ENCODE data around the gene PODN. TPM values are rescaled to one million over a fixed set of nuclear protein-coding genes. Genes with fewer than 3 reads are reported as not detected.

PODN gene
- total RNA-seq, 2 donors from 2014 or later: 155 to 285 TPM

- intact Hi-C loops (cut with DNase I): no loop called here
Measured at GRCh38 chr1:53083636-53084588, 21.9 kb downstream of the PODN start.

GRCh38 chr1:53084589-53084971, 22.6 kb downstream of the PODN start:
- intact Hi-C loops (cut with DNase I): no loop called here
- DNase-seq (ENCODE audit: low spot score): no peak

More at GRCh38 chr1:53083636-53084588, 21.9 kb downstream of the PODN start:
- no peak for DNase-seq (ENCODE audit: low spot score)

DNA sequence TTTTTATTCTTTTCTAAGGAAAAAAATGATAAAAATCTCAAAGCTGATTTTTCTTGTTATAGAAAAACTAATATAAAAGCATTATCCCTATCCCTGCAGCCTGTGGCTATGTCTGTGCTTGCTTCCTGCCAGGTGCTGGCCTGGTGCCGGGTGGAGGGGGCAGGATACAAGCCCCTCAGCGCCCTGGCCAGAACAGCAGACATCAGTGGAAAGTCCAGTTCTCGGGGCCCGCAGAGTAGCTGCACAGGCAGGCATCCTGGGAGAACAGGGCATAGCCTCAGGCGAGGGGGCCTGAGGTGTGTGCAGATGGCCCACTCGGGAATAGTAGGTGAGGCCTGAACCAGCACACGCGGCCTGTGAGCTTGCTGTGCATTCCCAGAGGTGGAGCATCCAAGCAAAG, 23.4 kb downstream of the PODN start:
- DNase-seq (ENCODE audit: low spot score): no peak
- intact Hi-C loops (cut with DNase I): no loop called here

DNA sequence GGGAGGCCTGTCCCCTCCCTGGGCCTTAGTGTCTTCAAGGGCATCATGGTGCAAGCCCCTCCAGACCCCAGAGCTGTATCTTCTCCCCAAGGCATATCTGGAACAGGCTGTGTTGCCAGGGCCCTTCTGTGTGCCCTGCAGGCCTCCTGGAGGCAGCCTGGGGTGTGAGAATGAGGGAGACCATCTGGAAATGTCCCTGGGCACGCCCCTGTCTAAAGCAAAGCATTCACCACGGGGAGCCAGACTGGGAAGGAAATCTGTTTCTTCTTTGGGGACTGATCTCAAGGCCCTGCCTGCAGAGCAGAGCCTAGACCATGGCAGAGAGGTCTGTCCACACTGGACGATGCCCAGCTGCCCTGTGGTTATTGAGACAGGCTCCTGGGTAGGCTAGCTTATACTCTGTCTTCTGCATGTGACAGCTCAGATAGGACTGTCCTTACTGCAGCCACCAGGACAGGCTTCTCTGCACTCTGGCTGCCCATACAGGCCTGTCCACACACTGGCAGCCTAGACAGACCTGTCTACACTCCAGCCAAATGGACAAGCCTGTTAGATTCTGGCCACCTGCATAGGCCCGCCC, 24.6 kb downstream of the PODN start:
- DNase-seq (ENCODE audit: low spot score): no peak
- intact Hi-C loops (cut with DNase I): no loop called here

DNA sequence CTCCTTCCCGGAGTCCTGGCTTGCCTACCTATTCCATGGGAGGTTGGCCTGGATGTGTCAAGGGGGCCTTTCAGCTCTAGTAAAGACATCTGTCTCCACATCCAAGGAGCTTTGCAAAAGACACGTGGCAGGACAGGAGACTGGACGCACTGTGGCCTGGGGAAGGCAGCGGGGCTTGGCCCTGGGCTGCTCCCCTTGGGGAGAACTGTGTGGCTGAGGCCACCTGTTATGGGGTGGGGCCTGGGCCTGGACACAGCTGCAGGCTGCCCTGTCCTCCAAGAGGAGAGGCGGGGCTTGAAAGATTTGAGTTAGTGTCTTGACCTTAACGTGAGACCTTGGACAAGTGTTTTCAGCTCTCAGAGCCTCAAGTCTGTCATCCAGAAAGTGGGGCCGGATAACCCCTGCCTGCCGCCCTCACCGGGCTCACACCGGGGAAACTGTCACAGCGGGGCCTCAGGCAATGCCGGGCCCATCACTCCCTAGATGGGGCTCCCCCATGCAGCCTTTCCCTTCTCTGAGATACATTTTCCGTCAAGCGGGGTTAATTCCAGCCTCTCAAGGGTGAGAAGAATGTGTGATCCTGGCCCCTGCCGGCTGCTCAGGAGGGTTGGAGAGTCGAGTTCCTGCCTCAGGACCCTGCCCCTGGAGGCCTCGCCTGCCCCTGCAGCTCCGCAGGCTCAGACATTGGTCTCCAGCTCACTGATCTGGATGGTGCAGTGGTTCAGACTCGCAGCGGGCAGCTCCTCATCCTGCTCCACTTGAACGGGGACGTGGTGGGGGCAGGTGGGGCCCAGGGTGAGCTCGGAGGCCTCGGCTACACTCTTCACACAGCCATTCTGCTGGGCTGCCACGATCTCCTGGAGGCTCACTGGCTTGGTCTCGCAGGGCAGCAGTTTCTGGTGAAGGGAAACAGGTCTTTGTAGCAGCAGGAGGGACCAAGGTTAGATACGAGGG, 25.6 kb downstream of the PODN start:
- intact Hi-C loops (cut with DNase I): no loop called here
- no peak for DNase-seq (ENCODE audit: low spot score)

GRCh38 chr1:53088616-53089300, 26.7 kb downstream of the PODN start:
- intact Hi-C loops (cut with DNase I): no loop called here
- DNase-seq (ENCODE audit: low spot score): no peak

DNA sequence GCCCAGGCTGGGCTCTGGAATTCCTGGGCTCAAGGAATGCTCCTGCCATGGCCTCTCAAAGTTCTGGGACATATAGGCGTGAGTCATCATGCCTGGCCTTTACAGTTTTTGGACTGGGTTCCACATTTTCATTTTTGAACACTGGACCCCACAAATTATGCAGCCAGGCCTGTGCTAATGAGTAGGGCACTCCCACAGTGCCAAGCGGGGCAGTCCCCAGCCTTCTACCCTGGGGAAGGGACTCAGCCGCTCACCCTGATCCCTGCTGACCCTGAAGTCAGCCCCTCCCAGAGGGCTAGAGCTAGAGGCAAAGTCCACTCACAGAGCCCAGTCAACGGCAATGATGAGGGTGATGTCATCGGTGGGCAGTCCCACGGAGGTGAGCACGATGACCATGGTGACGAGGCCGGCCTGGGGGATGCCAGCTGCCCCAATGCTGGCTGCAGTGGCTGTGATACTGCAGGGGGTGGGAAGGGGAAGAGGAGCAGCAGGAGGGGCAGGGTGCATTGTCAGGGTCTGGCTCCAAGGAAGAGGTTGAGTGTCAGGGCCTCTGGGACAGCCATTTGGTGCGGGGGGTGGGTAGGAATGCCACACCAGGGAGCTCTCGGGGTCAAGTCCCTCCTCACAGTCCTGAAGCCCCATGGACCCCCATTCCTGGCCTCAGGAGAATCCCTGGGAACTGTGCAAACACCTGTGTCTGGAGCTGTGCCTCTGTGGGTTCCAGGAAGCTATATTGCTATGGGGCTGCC, 27.6 kb downstream of the PODN start:
- intact Hi-C loops (cut with DNase I): no loop called here

GRCh38 chr1:53090227-53091147, 28.5 kb downstream of the PODN start:
- intact Hi-C loops (cut with DNase I): no loop called here
- no peak for DNase-seq (ENCODE audit: low spot score)

More for the DNA sequence above, 27.6 kb downstream of the PODN start:
- DNase-seq (ENCODE audit: low spot score): no peak

- no peak for DNase-seq (ENCODE audit: low spot score)
- intact Hi-C loops (cut with DNase I): no loop called here
Measured at GRCh38 chr1:53091841-53092645, 30.0 kb downstream of the PODN start.

DNA sequence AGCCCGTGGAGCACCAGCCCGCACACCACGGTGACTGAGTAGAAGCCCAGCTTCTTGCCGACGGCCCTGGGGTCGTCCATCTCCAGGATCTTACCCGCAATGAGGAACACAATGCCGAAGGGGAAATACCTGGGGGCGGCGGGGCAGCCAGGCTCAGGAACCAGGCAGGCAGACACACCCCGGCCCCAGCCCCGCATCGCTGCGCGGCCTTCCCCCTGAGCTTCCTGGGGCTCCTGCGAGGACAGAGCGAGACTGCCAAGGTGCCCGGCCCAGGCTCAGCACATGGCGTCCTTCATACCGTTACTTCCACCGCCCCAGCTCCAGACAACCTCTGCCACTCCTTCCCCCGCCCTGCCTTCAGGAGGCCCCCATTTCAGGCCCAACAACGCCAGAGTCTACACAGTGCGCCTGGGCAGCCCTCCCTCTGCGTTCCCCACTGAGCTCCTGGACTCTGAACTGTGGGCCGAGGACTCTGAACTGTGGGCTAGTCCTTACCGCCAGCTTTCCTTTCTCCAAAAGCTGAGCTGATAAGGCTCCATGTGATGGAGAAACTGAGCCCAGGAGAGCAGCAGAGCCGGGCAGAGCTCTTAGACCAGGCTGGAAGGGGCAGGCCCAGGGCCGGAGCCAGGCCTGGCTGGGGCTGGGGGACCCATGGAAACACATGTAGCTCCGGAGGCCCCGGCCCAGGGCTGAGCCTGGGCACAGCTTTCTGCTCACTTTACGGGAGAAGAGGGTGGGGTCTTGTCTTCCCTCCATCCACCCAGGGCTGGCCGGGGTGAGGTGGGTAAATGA, 30.8 kb downstream of the PODN start:
- intact Hi-C loops (cut with DNase I): no loop called here
- no peak for DNase-seq (ENCODE audit: low spot score)

DNA sequence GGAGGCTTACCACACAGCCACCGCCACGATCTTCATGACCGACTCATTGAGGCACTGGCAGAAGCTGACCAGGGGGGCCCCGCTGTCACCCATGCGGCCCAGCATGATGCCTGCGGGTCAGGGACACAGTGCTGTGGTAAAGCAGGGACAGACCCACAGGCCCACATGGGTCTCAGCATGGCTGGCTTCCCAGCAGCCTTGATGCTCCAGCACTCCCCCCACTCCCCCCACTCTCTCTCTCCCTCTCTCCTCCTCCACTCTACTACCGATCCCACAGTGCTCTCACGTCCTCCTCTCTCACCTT, 31.4 kb downstream of the PODN start:
- DNase-seq (ENCODE audit: low spot score): no peak
- intact Hi-C loops (cut with DNase I): no loop called here

DNA sequence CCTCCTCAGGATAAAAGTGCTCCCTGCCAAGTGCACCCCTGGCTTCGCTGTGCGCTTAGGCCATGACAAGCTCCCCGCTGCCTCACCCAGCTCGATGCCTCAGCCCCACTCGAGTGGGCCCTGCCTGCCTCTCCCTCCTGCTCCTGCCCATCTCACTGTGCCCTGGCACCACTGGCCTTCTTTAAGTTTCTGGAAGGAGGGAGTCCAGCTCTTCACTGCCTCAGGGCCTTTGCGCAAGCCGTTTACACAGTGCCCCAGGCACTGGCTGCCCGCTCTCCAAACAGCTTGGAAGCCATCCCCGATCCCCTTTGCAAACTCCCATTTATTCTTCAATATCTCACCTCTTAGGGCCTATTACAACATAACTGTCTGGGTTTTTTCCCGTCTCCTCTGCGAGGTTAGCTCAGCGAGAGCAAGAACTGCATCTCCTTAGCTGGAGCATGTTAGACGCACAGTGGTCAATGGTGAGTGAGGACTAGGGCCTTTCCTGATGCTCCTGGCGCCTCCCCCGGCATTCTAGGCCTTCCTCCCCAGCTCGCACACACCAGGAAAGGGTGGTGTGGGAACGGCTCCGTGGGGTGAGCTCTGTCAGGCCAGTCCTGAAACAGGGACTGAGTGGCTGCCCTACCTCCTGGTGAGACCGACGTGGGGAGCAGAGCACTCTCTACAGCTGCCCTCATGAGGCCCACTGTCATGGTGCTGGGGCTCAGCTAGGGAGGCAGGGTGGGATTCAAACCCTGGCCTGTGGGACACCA, 31.9 kb downstream of the PODN start:
- no peak for DNase-seq (ENCODE audit: low spot score)
- intact Hi-C loops (cut with DNase I): no loop called here

DNA sequence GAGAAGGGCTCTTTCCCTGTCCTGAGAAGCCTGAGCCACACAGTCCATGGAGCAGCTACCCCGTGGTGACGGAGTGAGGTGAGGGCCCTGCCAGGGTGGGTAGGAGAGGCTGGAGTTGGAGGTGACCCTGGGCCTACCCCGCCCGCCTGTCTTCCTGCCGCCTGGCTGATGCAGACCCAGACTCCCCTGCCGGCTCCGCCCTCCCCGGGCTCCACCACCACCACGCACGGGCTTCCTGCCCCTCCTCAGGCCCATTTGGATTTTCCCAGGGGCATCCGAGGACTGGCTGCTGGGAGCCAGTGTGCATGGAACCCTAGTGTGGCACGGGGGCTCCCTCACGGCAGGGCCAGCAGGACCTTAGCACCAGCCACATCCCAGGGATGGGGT, 32.5 kb downstream of the PODN start:
- DNase-seq (ENCODE audit: low spot score): no peak
- intact Hi-C loops (cut with DNase I): no loop called here

DNA sequence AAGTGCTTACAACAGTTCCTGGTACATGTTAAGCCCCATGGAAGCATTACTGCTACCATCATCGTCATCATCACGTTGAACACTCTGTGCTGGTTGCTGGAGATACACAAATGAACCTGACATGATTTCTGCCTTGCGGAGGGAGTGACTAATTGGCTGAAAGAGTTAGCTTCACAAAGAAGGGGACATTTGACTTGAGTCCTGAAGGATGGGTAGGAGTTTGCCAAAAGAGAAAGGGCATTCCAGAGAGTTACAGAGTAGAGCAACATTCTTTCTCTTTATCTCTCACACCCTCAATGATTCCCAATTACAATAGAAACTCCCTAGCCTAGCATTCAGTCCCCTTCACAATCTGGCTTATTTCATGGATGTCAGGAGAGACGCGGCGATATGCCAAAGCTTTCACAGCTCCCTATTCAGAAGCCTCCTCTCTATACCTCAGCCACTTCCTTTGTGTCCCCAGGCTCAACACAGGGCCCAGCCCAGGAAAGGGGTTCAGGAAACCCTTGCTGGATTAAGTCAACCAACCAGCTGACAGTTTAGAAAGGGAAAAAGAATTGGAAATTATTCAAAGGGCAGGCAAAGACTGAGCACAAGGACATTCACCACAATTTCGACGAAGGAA, 42.4 kb downstream of the PODN start:
- no peak for DNase-seq (ENCODE audit: low spot score)
- intact Hi-C loops (cut with DNase I): no loop called here

- intact Hi-C loops (cut with DNase I): no loop called here
- DNase-seq (ENCODE audit: low spot score): no peak
Measured at GRCh38 chr1:53107090-53107489, 45.1 kb downstream of the PODN start.

All from posterior vena cava (tissue), 2 donors.